Fibroblast of lung (primary cell): ENCODE measurements around the gene PCDH9. TPM values are rescaled to one million over a fixed set of nuclear protein-coding genes. Genes with fewer than 3 reads are reported as not detected.

Experiments used
- DNase-seq, 2 donors: peaks; one replicate each; pipeline versions ENCODE4 v3.0.0 to v3.0.0-alpha.2; 2010; ENCODE audit warnings: low read depth in 2 of 2
- H2AFZ ChIP-seq: 2 replicates; pipeline ENCODE4 v1.5.1; 2012; ENCODE audit warnings: low read length, control low read depth, inconsistent platforms
- H3K27ac ChIP-seq: 2 replicates; pipeline ENCODE4 v1.5.1; 2011; ENCODE audit warnings: low read length, control low read depth; ENCODE audit not compliant: insufficient read depth
- H3K27me3 ChIP-seq: 2 replicates; pipeline ENCODE4 v1.5.1; 2011; ENCODE audit warnings: mild to moderate bottlenecking, low read length; ENCODE audit not compliant: control insufficient read depth, insufficient read depth
- H3K36me3 ChIP-seq: 2 replicates; pipeline ENCODE4 v1.5.1; 2011; ENCODE audit warnings: low read length; ENCODE audit not compliant: control insufficient read depth, insufficient read depth
- H3K4me1 ChIP-seq: 2 replicates; pipeline ENCODE4 v1.5.1; 2011; ENCODE audit warnings: low read length; ENCODE audit not compliant: control insufficient read depth, insufficient read depth; ENCODE audit errors: extremely low read depth
- H3K4me2 ChIP-seq: 2 replicates; pipeline ENCODE4 v1.5.1; 2011; ENCODE audit warnings: low read length, control low read depth; ENCODE audit not compliant: insufficient read depth; ENCODE audit errors: extremely low read depth
- H3K4me3 ChIP-seq, 4 experiments: fragments of 200-600 bp in 1 of 4; sonication (generic) in 1 of 4; replicated peaks in 1 of 4; 2 replicates each; pipeline ENCODE4 v1.5.1; 2011 to 2016; ENCODE audit warnings: low read length in 4 of 4, low read depth in 3 of 4, mild to moderate bottlenecking in 3 of 4, control low read depth in 2 of 4, inconsistent platforms in 1 of 4, mixed read lengths in 1 of 4; ENCODE audit not compliant: insufficient read depth in 1 of 4; ENCODE audit errors: control extremely low read depth in 1 of 4
- H3K79me2 ChIP-seq: 2 replicates; pipeline ENCODE4 v1.5.1; 2012; ENCODE audit warnings: mild to moderate bottlenecking, low read length, inconsistent platforms; ENCODE audit not compliant: control insufficient read depth, insufficient read depth
- H3K9ac ChIP-seq: 2 replicates; pipeline ENCODE4 v1.5.1; 2011; ENCODE audit warnings: mild to moderate bottlenecking, low read length, control low read depth; ENCODE audit not compliant: insufficient read depth
- H3K9me3 ChIP-seq: 2 replicates; pipeline ENCODE4 v1.5.1; 2012; ENCODE audit warnings: low read depth, low read length; ENCODE audit not compliant: control insufficient read depth, insufficient read depth
- H4K20me1 ChIP-seq: 2 replicates; pipeline ENCODE4 v1.5.1; 2011; ENCODE audit warnings: low read length; ENCODE audit not compliant: control insufficient read depth, insufficient read depth; ENCODE audit errors: extremely low read depth
- EZH2 ChIP-seq: IDR thresholded peaks from 2 replicates; pipeline ENCODE4 v1.5.1; 2012; ENCODE audit warnings: low read length, control low read depth, mild to moderate bottlenecking; ENCODE audit errors: missing control alignments
- polyA plus RNA-seq, 2 donors: library from polyadenylated mRNA; depleted of rRNA in 1 of 2; stranded (reverse) in 1 of 2; unstranded in 1 of 2; fragments of >200 nt; gene quantifications; 2 replicates each; pipeline ENCODE4 v1.2.1, GENCODE V29; 2011 to 2012; ENCODE audit warnings: missing spikeins in 1 of 2
- total RNA-seq: library from RNA; depleted of rRNA; stranded (reverse); fragments of >200 nt; gene quantifications from 2 replicates; pipeline ENCODE4 v1.2.1, GENCODE V29; 2014
- TF ChIP-seq, protein P1 (sequence below), 2 donors: IDR thresholded peaks in 1 of 2; conservative IDR thresholded peaks in 1 of 2; 1 replicate in 1 of 2; 2 replicates in 1 of 2; pipeline ENCODE4 v1.5.1; 2011 to 2012; ENCODE audit warnings: low read length in 2 of 2, control low read depth in 1 of 2, inconsistent platforms in 1 of 2, low read depth in 1 of 2, mild to moderate bottlenecking in 1 of 2

Gene PCDH9
- total and polyA plus RNA-seq, 2 donors (not counting 1 experiment from before 2014, with no cell fraction given): 0.50 to 0.67 TPM

GRCh38 chr13:66405908-66406802 is 824.0 kb downstream of the PCDH9 start:
- peak overlapping the region in 1 of 4 experiments; percentile 13 for H3K4me3 ChIP-seq
- no peaks in the 10 kb centered on the region for H4K20me1 ChIP-seq
- no peaks in the 10 kb centered on the region for H3K27me3 ChIP-seq
- no peaks in the 10 kb centered on the region for H3K9me3 ChIP-seq
- no peaks in the 10 kb centered on the region for H3K36me3 ChIP-seq
- no peaks in the 10 kb centered on the region for H3K4me1 ChIP-seq
- no peak overlapping the region for H2AFZ ChIP-seq
- no peak for TF ChIP-seq EZH2
- TF ChIP-seq, protein P1, sequence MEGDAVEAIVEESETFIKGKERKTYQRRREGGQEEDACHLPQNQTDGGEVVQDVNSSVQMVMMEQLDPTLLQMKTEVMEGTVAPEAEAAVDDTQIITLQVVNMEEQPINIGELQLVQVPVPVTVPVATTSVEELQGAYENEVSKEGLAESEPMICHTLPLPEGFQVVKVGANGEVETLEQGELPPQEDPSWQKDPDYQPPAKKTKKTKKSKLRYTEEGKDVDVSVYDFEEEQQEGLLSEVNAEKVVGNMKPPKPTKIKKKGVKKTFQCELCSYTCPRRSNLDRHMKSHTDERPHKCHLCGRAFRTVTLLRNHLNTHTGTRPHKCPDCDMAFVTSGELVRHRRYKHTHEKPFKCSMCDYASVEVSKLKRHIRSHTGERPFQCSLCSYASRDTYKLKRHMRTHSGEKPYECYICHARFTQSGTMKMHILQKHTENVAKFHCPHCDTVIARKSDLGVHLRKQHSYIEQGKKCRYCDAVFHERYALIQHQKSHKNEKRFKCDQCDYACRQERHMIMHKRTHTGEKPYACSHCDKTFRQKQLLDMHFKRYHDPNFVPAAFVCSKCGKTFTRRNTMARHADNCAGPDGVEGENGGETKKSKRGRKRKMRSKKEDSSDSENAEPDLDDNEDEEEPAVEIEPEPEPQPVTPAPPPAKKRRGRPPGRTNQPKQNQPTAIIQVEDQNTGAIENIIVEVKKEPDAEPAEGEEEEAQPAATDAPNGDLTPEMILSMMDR (conservative IDR thresholded peaks at IDR 0.05 in 1 of 2, IDR thresholded peaks at IDR 0.05 in 1 of 2; ENCODE audit: low read depth in 1 of 2, low read length in 2 of 2): no peak
- peak; percentile 87 to 93 for DNase-seq
- no peak overlapping the region for H3K9ac ChIP-seq
- H3K79me2 ChIP-seq: no peaks in the 10 kb centered on the region
- H3K27ac ChIP-seq: no peak overlapping the region
- no peak overlapping the region for H3K4me2 ChIP-seq

DNA sequence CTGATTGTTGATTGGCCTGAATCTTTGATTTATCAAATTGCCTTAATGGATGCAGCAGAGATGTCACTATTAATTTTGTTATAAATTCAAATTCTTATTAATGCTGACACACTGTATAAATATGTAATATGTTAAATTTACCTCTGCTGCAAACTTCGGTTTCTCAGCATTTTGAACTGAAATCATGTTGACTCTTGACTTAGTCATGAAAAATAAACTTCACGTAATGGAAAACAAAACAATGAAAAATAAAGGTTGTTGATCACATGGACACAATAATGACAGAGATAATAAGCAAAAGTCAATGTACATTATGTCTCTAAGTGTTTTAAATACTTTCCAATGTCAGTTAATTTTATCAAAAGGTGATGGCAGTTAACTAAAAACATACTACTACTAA is 827.6 kb downstream of the PCDH9 start:
- TF ChIP-seq EZH2: no peak
- TF ChIP-seq, protein P1 (conservative IDR thresholded peaks at IDR 0.05 in 1 of 2, IDR thresholded peaks at IDR 0.05 in 1 of 2; ENCODE audit: low read depth in 1 of 2, low read length in 2 of 2): no peak
- no peak overlapping the region for H3K4me3 ChIP-seq
- no peak for DNase-seq
- no peaks in the 10 kb centered on the region for H3K9me3 ChIP-seq
- H3K9ac ChIP-seq: no peak overlapping the region
- H2AFZ ChIP-seq: no peak overlapping the region
- H3K79me2 ChIP-seq: no peaks in the 10 kb centered on the region
- H4K20me1 ChIP-seq: peaks cover 1% of the 10 kb centered on the region
- no peak overlapping the region for H3K4me2 ChIP-seq
- no peaks in the 10 kb centered on the region for H3K27me3 ChIP-seq
- no peaks in the 10 kb centered on the region for H3K4me1 ChIP-seq
- no peaks in the 10 kb centered on the region for H3K36me3 ChIP-seq
- no peak overlapping the region for H3K27ac ChIP-seq

- no peak overlapping the region for H3K4me2 ChIP-seq
- peak; percentile 10 to 52 for DNase-seq
- H3K4me3 ChIP-seq: no peak overlapping the region
- H3K36me3 ChIP-seq: no peaks in the 10 kb centered on the region
- no peaks in the 10 kb centered on the region for H3K9me3 ChIP-seq
- H3K27ac ChIP-seq: no peak overlapping the region
- no peaks in the 10 kb centered on the region for H3K27me3 ChIP-seq
- TF ChIP-seq EZH2: no peak
- TF ChIP-seq, protein P1 (conservative IDR thresholded peaks at IDR 0.05 in 1 of 2, IDR thresholded peaks at IDR 0.05 in 1 of 2; ENCODE audit: low read depth in 1 of 2, low read length in 2 of 2): no peak
- H2AFZ ChIP-seq: no peak overlapping the region
- H3K4me1 ChIP-seq: no peaks in the 10 kb centered on the region
- peaks cover 1% of the 10 kb centered on the region for H4K20me1 ChIP-seq
- no peaks in the 10 kb centered on the region for H3K79me2 ChIP-seq
- H3K9ac ChIP-seq: no peak overlapping the region
Observed at GRCh38 chr13:66402066-66402465, 828.1 kb downstream of the PCDH9 start.
